Stimulated activated CD4-positive, alpha-beta T cell treated with anti-CD3 and anti-CD28 coated beads, TNF-alpha, amount 100 ng/mL, for 4 hours (primary cell): ENCODE measurements around the gene MS4A12.
"Not testable (repeated sequence)": the region's sequence is repeated elsewhere in the genome, so short reads cannot be mapped to it uniquely, and the experiment has no call there.

Source experiments
- DNase-seq, 3 experiments: peaks; one replicate each; pipeline ENCODE4 v3.0.0-alpha.2; 2020; ENCODE audit warnings: low read depth in 3 of 3

The MS4A12 gene

DNA sequence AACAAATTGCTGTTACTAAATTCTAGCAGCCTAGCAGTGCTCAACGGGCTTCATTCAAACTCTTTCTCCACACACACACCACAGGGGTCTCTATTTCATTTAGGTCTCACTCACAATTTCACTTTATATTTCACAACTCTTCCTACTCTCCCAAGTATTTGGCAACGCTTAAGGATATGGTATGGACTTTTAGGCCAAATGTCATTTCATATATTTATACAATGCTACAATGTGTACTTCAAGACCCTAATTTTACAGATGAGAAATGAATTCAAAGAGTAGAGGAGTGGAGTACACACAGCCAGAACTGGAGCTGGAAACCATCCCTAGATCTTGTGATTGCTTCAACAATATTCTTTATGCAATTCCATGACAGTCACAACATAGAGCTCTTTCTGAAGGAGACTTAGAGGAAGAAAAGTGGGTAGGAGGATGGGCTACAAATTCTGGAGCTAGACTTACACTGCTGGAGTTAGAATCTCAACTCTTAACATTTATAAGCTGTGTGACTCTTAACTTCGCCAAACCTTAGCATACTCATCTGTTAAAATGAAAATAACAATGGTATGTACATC, 20.2 kb downstream of the MS4A12 start:
- DNase-seq: no peak

DNA sequence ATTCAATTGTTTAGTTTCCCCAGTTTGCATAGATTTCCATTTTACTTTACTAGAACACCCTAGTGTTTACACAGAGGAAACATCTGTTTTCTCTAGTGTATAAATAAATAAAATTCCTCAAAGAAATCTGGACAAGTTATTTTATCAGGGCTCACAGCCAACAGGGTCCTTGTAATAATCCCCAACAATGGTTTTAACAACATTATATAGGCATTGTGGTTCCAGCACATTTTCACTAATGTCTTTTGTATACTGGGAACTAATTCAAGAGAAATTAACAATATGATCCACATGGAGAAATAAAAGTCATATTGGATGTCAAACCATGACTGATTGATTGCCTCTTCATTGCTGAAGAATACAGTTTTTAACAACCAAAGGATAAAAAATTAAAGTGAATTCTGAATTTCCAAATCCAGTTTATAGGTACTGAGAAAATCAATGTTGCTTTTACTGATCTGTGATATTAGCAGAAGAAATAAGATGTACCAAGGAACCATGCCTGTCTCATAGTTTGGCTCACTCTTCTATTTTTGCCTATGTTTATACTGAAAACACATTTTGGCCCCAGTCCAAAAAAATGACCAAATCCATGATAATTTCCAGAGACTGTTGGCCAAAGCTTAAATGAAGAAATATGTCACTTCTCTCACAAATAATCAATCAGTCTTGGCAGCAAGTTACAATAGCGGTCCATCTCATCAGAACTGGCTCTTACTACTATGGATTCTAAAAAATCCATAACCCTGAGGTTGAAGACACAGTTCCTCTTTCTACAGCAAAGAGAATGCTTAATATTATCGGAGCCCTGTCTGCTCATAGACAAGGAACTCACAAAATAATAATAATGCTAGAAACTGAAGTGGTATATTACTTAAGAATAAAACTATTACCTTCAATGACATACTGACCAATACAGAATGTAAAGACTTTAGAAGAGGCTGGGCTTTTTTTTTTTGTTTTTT, 21.2 kb downstream of the MS4A12 start:
- DNase-seq: no peak

DNA sequence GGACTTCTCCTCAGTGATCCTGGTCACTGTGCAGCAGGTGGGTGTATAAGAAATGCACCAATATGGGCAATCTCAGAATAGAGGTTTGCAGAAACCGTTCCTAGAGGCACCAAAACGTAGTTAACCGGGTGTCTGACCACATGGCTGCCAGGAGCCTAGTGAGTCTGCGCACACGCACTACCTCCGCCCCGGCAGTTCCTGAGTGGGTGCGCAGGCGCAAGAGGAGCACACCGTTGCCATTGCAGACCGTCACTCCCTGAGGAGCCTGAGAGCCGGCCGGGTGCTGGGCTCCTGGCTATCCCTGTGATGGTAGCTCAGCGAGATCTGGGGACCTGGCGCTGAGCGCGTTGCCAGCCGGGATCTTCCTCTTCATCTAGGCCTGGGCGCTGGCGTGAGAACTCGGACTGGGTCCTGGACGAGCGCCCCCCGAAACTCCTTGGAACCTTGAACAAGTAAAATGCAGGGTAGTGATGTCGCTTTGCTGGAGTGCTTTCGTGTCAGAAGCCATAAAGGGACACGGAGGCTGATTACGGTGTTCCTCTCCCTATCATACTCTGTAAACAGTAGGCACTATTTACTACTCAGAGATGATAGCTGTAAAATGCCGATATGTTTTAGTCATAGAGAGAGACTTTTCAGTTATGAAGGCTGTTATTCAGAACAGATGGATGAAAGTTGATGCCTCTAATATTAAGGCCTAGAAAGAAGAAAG, 22.7 kb downstream of the MS4A12 start, which contains the start of gene MS4A13:
Gene MS4A13 (plus strand): TSS at position 249 of the 712 bp plus-strand sequence. CDS start 2,692 bp downstream, outside the sequence.
- DNase-seq: no peak

GRCh38 chr11:60528465-60528864, 35.9 kb downstream of the MS4A12 start:
- DNase-seq: no peak

- DNase-seq: no peak
Observed at GRCh38 chr11:60528934-60529333, 36.4 kb downstream of the MS4A12 start.

- DNase-seq: no peak
Observed at GRCh38 chr11:60530454-60531100, 38.0 kb downstream of the MS4A12 start.

- not testable (repeated sequence) for DNase-seq
Observed at GRCh38 chr11:60532383-60532782, 39.8 kb downstream of the MS4A12 start.

GRCh38 chr11:60538627-60539026, 46.0 kb downstream of the MS4A12 start:
- not testable (repeated sequence) for DNase-seq

DNA sequence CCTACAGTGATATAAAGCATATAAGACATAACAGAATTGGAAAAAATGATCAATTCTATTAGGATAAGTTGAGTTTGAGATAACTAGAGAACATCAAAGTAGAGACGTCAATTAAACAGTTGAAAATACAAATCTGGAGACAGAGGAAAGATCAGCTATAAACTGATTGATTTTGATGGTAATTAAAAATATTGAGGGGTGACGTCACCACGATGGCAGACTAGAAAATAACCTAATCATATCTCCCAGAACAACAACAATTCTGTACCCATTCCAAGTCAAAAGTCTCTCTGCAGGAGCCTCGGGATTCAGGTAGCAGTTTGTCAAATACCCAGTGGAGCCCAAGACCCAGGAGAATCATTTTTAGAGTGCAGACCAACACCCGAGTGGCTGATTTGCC, 51.5 kb downstream of the MS4A12 start:
- no peak for DNase-seq
